ENCODE measurements around the gene DYRK4.

GRCh38 chr12:4607056-4607455, 45.0 kb downstream of the DYRK4 start:
- no peak for TF ChIP-seq FOSL1 (IDR thresholded peaks at IDR 0.05; ENCODE audit: low read depth)
- TF ChIP-seq EZH2 (IDR thresholded peaks at IDR 0.05): no peak
- TF ChIP-seq POLR2AphosphoS5 (IDR thresholded peaks at IDR 0.05; ENCODE audit: low read depth, low read length): no peak
- TF ChIP-seq CTCF (IDR thresholded peaks at IDR 0.05 in 2 of 3, conservative IDR thresholded peaks at IDR 0.05 in 1 of 3; ENCODE audit: borderline replicate concordance in 1 of 3, insufficient read depth in 1 of 3, low read depth in 2 of 3, low read length in 2 of 3): no peak
- TF ChIP-seq CEBPB (IDR thresholded peaks at IDR 0.05; ENCODE audit: low read depth): no peak
- no peak for TF ChIP-seq ZNF274 (IDR thresholded peaks at IDR 0.05; ENCODE audit: low read depth, low read length)
- no peak for TF ChIP-seq TCF7L2 (IDR thresholded peaks at IDR 0.05; ENCODE audit: borderline replicate concordance, extremely low read depth, insufficient read depth, insufficient read length)
- no peak for TF ChIP-seq POLR2A (IDR thresholded peaks at IDR 0.05; ENCODE audit: borderline replicate concordance, extremely low read depth, insufficient read depth, insufficient read length)

Data from HCT116 (cell line).